OCI-LY1 (cell line): ENCODE measurements around the gene QKI.

Experiments used
- H2AFZ ChIP-seq: fragments of 200-600 bp; sonication (generic), shearing (Covaris generic); 2 replicates; pipeline ENCODE4 v1.6.0; 2014; ENCODE audit warnings: antibody characterized with exemption, mild to moderate bottlenecking, low read length
- H3F3A ChIP-seq: fragments of 200-600 bp; sonication (generic), shearing (Covaris generic); 2 replicates; pipeline ENCODE4 v1.6.0; 2014; ENCODE audit warnings: mild to moderate bottlenecking, antibody characterized with exemption, low read length, moderate library complexity; ENCODE audit not compliant: insufficient read depth
- H3K27ac ChIP-seq: fragments of 200-600 bp; sonication (generic); 2 replicates; pipeline ENCODE4 v1.5.1; 2014; ENCODE audit warnings: low read length, mixed run types, mild to moderate bottlenecking, low read depth; ENCODE audit not compliant: poor library complexity, severe bottlenecking
- H3K27me3 ChIP-seq: fragments of 200-600 bp; sonication (generic); 2 replicates; pipeline ENCODE4 v1.6.0; 2014; ENCODE audit warnings: antibody characterized with exemption, mild to moderate bottlenecking, low read length, moderate library complexity; ENCODE audit not compliant: insufficient read depth
- H3K36me3 ChIP-seq: fragments of 200-600 bp; sonication (generic); 2 replicates; pipeline ENCODE4 v1.6.1; 2014; ENCODE audit warnings: mild to moderate bottlenecking, antibody characterized with exemption, low read length, moderate library complexity, mixed read lengths; ENCODE audit not compliant: insufficient read depth
- H3K4me1 ChIP-seq: fragments of 200-600 bp; sonication (generic); 2 replicates; pipeline ENCODE4 v1.5.1; 2014; ENCODE audit warnings: mild to moderate bottlenecking, low read length, moderate library complexity; ENCODE audit not compliant: insufficient read depth, severe bottlenecking
- H3K4me2 ChIP-seq: fragments of 200-600 bp; sonication (generic), shearing (Covaris generic); 2 replicates; pipeline ENCODE4 v1.6.1; 2014; ENCODE audit warnings: low read length
- H3K4me3 ChIP-seq: fragments of 200-600 bp; sonication (generic); 2 replicates; pipeline ENCODE4 v1.5.1; 2014; ENCODE audit warnings: low read length, low read depth, mild to moderate bottlenecking, mixed read lengths; ENCODE audit not compliant: poor library complexity, severe bottlenecking
- H3K79me2 ChIP-seq: fragments of 200-600 bp; shearing (Covaris generic); 2 replicates; pipeline ENCODE4 v1.6.1; 2016; ENCODE audit warnings: mixed run types, low read length, mixed read lengths; ENCODE audit not compliant: insufficient read depth
- H3K9ac ChIP-seq: fragments of 200-600 bp; sonication (generic), shearing (Covaris generic); 2 replicates; pipeline ENCODE4 v1.6.1; 2014; ENCODE audit warnings: mild to moderate bottlenecking, low read length, mixed read lengths
- H3K9me2 ChIP-seq: fragments of 200-600 bp; sonication (generic), shearing (Covaris generic); 2 replicates; pipeline ENCODE4 v1.6.1; 2014; ENCODE audit warnings: low read depth, mild to moderate bottlenecking, low read length, mixed read lengths
- H3K9me3 ChIP-seq: fragments of 200-600 bp; shearing (Covaris generic); 2 replicates; pipeline ENCODE4 v1.6.1; 2014; ENCODE audit warnings: low read length, mixed read lengths
- H4K20me1 ChIP-seq: fragments of 200-600 bp; sonication (generic), shearing (Covaris generic); 2 replicates; pipeline ENCODE4 v1.6.0; 2016; ENCODE audit warnings: mild to moderate bottlenecking, low read length; ENCODE audit not compliant: insufficient read depth
- EZH2 ChIP-seq: fragments of 200-600 bp; sonication (generic), shearing (Covaris generic); IDR thresholded peaks from 2 replicates; pipeline ENCODE4 v1.8.0; 2017; ENCODE audit warnings: borderline replicate concordance, mixed run types, mild to moderate bottlenecking, antibody characterized with exemption, low read length, moderate library complexity, mixed read lengths
- TF ChIP-seq, protein P1 (sequence below): fragments of 200-600 bp; sonication (generic), shearing (Covaris generic); IDR thresholded peaks from 2 replicates; pipeline ENCODE4 v1.5.1; 2017; ENCODE audit warnings: mild to moderate bottlenecking, antibody characterized with exemption, low read length, moderate library complexity, mixed read lengths

Gene QKI

DNA sequence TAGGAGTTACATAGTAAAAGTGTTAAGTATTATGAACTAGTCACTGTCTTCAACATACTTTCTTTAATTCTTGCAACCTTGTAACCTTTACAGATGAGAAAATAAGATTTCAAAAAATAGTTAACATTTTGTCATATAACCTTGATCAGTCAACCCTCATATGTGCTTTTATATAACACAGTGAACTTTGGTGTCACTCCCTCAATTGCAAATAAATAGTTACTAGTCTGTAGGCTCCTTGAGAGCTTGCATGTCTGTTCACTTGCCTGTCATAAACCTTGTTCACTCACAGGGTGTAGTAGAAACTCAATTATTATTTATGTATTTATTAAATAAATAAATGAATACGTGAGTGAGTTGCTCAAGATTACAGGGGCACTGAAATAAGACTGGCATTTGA is 107.5 kb downstream of the QKI start:
- Histone ChIP-seq H3F3A (no peaks in the 10 kb centered on the region), H3K9ac (no peak overlapping the region), H2AFZ (no peak overlapping the region), H3K4me3 (no peak overlapping the region), H3K4me2 (no peak overlapping the region), H3K27ac (no peak overlapping the region), H3K4me1 (no peaks in the 10 kb centered on the region), H3K79me2 (0 out of 2 replicates have a peak, but pooled peaks cover 3% of the 10 kb centered on the region), H3K9me3 (no peaks in the 10 kb centered on the region), H3K27me3 (no peaks in the 10 kb centered on the region), H3K36me3 (no peaks in the 10 kb centered on the region), H3K9me2 (no peaks in the 10 kb centered on the region), H4K20me1 (no peaks in the 10 kb centered on the region)
- TF ChIP-seq, protein P1, sequence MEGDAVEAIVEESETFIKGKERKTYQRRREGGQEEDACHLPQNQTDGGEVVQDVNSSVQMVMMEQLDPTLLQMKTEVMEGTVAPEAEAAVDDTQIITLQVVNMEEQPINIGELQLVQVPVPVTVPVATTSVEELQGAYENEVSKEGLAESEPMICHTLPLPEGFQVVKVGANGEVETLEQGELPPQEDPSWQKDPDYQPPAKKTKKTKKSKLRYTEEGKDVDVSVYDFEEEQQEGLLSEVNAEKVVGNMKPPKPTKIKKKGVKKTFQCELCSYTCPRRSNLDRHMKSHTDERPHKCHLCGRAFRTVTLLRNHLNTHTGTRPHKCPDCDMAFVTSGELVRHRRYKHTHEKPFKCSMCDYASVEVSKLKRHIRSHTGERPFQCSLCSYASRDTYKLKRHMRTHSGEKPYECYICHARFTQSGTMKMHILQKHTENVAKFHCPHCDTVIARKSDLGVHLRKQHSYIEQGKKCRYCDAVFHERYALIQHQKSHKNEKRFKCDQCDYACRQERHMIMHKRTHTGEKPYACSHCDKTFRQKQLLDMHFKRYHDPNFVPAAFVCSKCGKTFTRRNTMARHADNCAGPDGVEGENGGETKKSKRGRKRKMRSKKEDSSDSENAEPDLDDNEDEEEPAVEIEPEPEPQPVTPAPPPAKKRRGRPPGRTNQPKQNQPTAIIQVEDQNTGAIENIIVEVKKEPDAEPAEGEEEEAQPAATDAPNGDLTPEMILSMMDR, result no peak
- no peak for TF ChIP-seq EZH2

DNA sequence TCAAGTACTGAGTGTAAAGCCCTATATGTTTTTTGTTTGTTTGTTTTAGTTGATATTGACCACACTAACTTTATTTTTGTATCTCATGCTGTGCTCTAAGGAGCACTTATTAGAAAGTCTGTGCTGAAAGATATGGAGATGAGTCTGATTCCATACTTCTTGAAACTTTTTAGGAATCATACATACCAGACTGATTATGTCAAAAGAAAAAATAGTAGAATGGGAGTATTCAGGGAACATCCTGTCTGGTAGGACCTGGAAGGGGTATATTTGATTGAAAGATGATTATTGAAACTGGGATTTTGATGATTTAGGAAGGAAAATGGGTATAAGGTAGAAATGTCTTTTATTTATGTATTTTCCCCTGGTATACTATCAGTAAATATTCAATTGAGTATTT is 111.4 kb downstream of the QKI start:
- Histone ChIP-seq H3K27ac (no peak overlapping the region), H3K4me2 (no peak overlapping the region), H3K4me3 (no peak overlapping the region), H3K36me3 (no peaks in the 10 kb centered on the region), H3K9me2 (no peaks in the 10 kb centered on the region), H3F3A (no peaks in the 10 kb centered on the region), H3K9ac (no peak overlapping the region), H3K27me3 (no peaks in the 10 kb centered on the region), H3K79me2 (no peaks in the 10 kb centered on the region), H3K4me1 (no peaks in the 10 kb centered on the region), H4K20me1 (no peaks in the 10 kb centered on the region), H3K9me3 (no peaks in the 10 kb centered on the region), H2AFZ (no peak overlapping the region)
- TF ChIP-seq, protein P1, result no peak
- TF ChIP-seq EZH2, result no peak

DNA sequence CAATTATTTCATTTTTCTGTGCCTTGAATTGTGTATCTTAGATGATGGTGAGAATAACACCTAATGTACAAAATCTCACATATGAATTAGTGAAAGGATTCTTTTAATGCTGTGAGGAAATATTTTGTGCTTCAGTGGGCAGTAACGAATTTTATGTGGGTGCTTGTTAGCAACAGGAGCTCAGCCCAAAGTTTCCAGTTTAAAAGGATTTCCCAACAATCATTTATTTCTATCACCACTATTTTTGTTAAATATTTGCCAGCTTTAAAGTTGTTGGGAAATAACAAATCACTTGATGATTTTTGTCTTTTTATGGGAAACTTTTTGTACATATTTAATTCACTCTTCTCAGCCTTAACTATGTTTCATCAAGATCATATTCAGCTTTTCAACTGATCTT is 111.8 kb downstream of the QKI start:
- Histone ChIP-seq H3K4me3 (no peak overlapping the region), H3K9me3 (no peaks in the 10 kb centered on the region), H3F3A (no peaks in the 10 kb centered on the region), H3K9ac (no peak overlapping the region), H3K4me1 (no peaks in the 10 kb centered on the region), H3K27me3 (no peaks in the 10 kb centered on the region), H3K4me2 (no peak overlapping the region), H4K20me1 (no peaks in the 10 kb centered on the region), H3K79me2 (no peaks in the 10 kb centered on the region), H3K9me2 (no peaks in the 10 kb centered on the region), H3K27ac (no peak overlapping the region), H2AFZ (no peak overlapping the region), H3K36me3 (no peaks in the 10 kb centered on the region)
- TF ChIP-seq EZH2, result no peak
- TF ChIP-seq, protein P1, result no peak
